ENCODE data around the gene FNDC3B.

DNA sequence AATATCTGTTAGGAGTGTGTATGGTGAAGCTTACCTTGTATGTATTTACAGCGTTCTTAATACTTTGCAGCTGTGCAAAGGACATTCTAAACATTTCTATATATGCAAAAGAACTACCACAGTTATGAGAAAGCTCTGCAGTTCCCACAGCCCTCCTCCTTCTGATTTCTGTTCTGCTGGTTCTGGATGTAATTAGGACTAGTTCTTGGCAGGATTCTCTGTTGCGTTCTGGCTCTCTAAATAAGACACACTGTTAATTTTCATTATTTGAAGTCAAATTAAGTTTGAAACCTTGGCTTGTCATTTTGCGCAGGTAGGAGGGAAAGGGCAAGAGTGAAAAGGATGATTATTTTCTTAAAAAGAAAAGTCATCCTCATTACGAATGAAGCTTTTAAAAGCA lies 76.4 kb downstream of the FNDC3B start:
- TF ChIP-seq EGR1 (IDR thresholded peaks at IDR 0.05) (no peak), RAD21 (IDR thresholded peaks at IDR 0.05; ENCODE audit: low read depth) (no peak), CREB1 (IDR thresholded peaks at IDR 0.05; ENCODE audit: low read depth) (no peak), YY1 (IDR thresholded peaks at IDR 0.05; ENCODE audit: low read depth) (no peak), NFIC (IDR thresholded peaks at IDR 0.05) (no peak)

Data from Ishikawa (cell line).